HG03575 (cell line): ENCODE measurements around the gene CACNB2.

ENCODE experiments used
- ATAC-seq: cut with Tn5 transposase; IDR thresholded peaks from one replicate; pipeline ENCODE4 v1.9.1; 2021; ENCODE audit not compliant: unreplicated experiment, insufficient number of reproducible peaks, low FRiP score; ENCODE audit errors: extremely low read depth

Gene CACNB2

DNA sequence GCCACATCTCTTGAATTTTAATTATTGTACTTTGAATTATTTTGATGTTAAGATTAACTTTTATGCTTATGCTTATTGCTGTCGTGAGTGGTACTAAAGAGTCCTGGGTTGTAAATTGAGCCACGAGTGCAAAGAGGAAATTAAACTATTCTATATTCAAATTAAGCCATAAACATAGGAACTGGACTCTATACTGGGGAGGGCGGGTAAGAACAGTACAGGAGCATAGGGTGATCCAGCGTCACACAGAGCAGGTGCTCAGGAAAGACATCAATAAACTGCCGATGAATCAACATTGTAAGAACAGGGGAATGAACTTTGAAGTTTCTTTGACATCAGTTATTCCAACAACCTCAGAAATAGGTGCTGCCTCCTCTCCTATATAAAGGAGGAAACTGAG lies 219.6 kb downstream of the CACNB2 start:
- no peak for ATAC-seq

DNA sequence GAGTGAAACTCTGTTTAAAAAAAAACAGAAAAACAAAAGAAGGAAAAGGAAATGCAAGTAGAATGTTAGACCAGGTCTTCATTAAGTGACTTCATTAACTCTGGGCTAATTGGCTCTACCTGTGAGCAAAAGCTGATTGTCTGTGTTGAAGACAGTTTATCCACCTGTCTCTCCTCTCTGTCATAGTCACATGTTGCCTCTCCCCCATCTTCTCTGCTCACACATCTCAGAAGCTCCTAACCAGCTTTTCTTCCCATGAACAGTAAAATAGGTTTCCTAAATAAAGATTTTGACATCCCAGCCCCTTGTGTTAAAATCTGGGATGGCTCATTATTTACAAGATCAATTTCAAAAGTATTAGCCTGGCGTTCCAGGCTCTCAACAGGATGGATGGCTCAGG lies 222.7 kb downstream of the CACNB2 start:
- no peak for ATAC-seq

DNA sequence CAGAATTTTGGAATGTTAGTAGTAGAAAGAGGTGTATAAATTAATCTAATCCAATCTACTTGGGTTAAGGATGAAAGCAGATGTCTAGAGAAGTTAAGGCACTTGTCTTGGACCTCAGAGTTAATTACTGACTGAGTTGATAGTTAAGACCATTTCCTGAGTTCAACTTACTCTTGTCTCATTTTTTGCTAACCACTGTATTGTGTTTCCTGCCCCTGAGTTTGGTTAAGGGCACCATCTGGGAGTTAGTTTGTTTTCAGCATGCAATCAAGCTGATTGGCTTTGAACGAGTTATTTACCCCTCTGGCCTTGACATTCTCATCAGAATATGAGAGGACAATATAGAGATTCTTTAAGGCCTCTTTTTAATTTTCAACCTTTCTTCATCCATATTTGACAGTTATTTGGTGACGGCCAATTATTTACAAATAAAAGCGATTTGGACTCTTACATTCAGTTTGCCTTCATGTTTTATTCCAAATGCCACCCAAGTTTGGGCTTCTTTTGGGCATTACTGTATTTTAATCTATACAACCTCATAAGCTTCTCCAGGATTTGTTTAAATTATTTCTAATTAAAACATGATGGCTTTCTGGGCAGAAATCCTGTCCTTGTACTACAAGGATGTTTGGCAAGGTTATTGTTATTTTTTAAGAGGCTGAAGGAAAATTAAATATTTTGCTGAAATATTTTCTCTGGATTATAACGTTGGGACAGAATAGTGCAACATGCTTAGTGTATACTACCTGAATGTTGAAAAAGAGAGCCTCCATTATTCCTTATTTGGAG lies 225.0 kb downstream of the CACNB2 start:
- ATAC-seq: no peak

DNA sequence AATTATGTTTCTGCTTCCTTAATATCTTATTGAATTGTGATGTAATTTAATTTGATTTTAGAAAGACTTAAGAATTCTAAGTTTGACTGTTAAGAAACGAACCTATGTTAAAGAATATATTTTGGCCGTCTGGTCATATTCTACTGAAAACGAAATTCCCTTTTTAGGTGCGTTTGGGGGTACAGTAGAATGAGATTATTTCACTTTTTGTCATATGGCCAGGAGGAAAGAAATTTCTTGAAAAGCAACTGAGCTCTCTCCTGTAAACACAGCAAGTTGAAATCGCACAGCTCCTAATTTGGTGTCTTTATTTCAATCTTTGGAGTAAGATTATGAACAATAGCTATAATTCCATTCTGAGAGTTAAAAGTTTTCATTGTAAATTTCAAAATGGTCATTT lies 227.6 kb downstream of the CACNB2 start:
- ATAC-seq: no peak

DNA sequence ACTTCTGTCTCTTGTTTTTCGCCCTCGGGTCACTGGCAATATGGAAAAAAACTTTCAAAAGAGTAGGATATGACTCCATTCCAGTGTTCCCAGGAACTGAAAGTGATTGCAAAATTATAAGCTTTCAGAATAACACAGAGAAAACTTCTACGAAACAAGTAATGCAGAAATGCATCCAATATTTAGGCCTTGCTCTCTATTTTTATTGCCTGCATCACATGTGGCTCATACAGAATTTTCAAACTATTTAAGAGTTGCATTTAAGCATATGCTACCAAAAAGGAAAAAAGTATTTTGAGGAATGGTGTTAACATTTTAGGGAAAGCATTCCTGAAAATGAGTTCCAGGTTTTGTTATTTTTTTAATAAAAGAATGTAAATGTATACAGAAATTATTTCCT lies 228.0 kb downstream of the CACNB2 start:
- ATAC-seq: no peak

DNA sequence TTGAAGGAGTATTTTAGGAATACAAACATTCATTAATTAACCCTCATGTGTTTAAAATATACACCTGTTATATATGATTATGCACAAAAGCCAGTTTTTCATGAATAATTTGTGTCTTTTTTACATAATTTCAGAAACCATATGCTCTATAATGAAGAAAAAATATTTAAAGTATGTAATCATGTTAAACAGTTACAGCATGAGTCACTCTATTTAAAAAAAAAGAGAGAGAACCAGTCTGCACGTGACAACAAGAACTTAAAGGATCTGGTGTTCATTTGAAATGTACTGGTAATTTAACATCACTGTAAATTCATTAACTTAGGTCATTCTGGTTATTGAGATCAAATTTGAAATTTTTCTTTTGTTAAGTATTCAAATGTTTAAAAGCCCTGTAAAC lies 228.5 kb downstream of the CACNB2 start:
- no peak for ATAC-seq

DNA sequence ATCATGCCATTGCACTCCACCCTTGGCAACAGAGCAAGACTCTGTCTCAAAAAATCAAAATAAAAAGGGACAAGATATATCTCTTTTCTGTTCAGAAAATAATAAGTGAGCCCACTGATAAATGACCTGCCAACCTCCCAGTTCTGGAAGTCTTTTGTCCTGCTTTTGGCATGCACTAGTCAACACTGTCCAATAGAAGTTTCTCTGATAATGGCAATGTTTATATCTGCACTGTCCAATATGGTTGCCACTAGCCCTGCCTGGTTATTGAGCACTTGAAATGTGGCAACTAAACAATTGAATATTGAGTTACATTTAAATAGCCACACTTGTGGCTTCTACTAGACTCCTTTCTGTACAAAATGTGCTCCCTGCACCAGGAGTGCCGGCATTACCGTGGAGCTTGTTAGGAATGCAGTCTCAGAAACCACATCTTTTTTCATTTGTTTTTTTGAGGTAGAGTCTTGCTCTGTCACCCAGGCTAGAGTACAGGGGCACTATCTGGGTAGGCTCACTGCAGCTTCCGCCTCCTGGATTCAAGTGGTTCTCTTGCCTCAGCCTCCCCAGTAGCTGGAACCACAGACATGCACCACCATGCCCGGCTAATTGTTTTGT lies 229.7 kb downstream of the CACNB2 start:
- ATAC-seq: no peak

DNA sequence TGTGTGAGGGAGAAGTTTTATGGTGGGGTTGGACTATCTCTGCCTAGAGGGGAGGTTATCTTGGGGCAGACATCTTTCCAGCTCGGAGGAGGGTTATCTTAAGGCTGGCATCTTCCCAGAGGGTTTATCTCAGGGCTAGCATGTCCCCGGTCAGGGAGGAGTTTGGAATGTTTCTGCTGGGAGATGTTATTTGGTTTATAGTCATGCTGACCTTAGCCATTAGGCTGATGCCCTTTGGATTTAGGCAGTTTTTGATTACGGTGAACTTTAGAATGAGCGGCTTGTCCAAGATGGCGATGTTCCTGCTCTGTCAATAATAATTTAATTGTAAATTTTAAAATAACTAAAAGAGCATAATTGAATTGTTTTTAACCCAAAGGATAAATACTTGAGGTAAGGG lies 236.4 kb downstream of the CACNB2 start:
- ATAC-seq: no peak

DNA sequence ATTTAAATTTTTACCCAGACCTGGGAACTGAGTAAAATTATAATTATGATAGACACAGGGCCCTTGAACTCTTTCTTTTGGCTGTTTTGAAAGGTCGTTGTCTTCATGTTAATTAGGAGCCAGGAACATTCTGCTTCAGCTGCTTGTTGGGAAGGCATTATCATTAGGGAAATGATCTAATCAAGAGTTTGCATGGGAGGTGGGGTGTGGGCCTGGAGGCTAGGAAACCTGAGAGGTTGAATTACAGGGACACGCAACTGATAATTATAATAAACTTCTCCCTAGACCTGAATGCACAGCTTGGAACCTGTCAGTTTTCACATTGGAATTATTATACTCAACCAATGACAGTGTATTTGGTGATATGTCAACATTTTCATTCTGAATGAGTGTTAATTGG lies 237.7 kb downstream of the CACNB2 start:
- no peak for ATAC-seq

DNA sequence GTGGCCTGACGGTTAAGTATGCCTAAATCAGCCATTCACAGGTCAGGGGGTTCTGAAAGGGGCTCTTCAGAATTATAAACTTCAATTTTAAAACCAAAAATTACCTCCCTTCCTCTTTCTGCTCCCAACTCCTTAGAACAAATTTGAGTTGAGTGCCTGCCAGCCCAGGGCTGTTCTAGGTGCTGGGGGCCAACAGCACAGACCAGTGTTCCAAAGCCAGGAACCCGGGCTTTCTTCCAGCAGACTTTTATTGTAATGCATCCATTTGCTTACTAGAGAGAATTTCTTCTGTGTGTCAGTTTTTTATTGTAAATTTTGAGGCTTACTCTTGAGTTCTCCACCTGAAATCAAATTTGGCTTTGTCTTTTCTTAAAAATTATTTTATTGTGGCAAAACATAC lies 238.5 kb downstream of the CACNB2 start:
- ATAC-seq: no peak

DNA sequence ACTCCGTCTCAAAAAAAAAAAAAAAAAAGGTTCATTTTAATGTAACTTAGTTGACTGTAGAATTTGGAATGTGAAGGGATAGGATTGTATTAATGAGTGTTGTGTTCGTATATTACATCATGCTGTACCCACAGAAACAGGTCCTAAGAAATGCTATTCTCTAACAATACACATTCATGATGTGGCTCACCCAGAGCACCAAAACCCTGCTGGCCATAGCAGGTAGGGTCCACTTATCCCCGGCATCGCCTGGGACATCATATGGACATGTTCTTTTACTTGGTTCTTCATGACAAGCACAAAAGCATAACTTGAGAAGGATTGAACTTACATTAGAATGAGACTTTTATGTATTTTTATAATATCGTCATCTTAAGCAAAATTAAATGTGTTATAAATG lies 241.5 kb downstream of the CACNB2 start:
- ATAC-seq: no peak

DNA sequence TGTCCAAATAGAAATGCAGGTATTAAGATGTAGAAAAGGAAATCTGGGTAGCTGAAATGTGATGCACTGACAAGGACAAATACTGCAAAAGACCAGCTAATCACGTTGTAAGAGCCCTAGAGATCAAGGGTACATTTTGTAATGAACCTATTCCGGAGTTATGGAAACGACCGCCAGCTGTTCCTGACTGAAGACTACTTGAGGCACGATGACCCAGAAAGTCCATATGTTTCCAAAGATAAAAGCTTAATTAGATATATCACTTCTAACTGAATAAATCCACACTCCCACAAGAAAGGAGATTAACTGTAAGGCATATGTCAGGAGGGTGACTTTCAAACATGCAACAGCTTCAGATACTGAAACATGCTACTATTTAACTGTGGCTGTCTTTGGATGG lies 257.7 kb downstream of the CACNB2 start:
- no peak for ATAC-seq

DNA sequence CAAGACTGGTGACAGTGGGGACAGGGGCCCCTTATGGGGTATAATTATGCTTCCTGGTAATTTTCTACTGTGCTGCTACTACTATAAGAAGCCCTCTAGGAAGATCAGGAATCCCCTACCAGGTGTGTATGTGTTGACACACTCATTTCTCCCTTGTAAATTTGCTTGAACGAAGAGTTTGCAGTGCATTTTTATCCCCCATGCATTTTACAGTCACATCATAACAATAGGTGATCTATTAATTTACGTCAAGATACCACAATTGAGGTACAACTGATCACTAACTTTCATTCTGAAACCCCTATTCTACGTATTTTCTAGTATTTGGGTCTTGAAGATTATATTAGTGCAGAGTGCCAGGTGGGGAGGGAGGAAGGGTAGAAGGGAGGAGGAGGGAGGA lies 258.9 kb downstream of the CACNB2 start:
- ATAC-seq: peak; percentile 41

DNA sequence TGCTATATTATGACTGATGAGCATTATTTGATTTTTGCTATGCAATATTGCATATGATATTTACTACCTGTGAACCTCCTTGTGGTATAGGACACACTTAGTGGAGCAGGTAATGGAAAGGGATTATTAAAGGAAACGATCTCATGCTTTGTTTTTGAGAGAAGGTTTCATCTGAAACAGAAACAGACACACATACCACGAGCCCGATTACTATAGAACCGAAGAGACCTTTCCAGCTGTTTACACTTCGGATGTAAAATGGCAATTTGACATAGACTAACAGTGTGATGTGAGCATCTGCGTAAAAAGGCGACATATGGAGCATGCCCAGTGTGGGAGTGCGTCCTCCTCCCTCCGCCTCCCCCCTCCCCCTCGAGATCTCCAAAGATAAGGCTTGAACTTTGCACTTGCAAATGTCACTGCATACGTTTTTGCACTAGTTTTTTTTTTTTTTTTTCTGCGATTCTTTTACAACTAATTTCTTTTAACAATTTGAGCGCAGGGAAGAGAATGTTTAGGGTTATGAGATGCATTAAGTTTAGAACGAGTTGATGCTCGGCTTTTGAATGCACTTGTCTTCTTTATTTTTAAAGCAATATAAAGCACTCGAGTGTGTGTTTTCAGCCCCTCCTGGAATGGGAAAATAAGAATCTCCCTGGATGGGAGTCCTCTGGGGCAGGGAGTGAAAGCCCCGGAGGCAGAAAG lies 260.1 kb downstream of the CACNB2 start:
- no peak for ATAC-seq

DNA sequence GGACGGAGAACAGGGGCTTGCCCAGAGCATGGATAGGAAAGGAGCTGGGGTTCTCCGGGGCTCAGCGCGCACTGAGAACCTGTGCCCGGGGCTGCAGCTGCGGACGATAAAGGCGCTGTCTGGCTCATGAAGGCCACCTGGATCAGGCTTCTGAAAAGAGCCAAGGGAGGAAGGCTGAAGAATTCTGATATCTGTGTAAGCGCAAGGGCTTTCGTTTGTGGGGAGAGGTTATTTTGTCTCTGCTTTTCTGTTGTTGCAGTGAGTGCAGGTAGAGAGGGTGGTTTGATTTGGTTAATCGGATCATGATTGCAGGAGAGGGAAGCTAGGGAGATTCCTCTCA lies 260.7 kb downstream of the CACNB2 start:
- no peak for ATAC-seq

DNA sequence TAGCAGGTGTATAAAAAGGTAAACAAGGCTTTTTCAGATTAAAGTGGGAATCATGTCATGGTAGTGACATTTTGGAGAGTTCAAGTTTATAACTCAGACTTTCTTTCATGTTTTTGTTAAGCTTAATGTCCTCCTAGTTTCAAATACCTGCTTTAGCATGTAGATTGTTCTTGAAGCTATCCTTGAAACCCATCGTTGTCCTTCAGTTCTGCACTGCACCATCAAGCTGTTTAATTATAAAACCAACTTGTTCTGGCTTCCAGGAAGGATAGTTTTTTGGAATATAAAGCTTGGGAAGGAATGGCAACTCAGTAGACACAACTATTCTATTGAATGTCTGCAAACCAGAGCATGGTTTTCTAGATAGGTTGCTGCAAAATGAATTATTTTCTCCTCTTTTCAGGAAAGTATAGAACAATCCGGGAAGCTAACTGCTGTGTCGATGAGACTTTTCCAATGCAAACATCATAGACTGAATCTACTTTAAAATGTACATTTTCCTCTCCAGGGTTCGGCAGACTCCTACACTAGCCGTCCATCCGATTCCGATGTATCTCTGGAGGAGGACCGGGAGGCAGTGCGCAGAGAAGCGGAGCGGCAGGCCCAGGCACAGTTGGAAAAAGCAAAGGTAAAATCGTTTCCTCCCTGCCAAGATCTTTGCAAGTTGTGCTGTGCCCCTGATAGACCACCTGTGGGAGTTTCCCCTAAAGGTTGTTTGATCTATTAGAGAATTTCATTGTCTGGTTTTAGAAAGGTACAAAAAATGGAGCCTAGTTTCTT lies 261.4 kb downstream of the CACNB2 start:
- no peak for ATAC-seq

DNA sequence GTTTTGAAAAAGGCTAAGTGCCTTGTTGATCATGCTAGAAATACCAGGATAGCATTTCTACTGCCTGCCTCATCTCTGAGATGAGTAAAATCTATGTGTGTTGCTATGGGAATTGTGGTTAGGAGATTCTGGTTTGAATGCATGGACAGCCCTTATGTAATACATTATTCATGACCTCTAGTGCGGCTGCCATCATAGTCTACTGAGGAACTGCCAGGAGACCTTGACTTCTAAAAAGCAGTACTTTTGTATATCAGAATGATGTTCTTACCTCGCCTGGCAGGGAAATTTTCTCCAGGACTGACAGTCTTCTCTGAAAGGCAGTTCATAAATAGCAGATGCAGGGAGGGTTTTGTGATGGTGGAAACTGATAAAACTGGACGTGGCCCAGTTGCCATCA lies 262.6 kb downstream of the CACNB2 start:
- ATAC-seq: no peak

DNA sequence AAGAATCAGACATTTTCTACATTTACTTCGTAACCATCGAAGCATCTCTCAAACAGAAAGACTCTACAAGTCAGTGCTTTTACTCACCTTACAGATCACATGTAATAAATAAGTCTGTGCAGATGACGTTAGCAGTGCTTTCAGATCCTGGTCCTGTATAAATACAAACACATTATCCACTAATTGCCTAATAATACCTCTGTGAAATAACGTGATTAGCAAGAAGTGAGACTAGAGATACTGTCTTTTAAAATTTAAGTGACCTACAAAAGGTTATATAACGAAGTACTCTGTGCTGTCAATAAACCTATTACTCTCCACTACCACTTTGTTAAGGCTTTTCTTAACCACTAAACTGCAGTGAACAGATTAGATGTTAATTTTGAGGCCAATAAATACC lies 264.3 kb downstream of the CACNB2 start:
- ATAC-seq: no peak

DNA sequence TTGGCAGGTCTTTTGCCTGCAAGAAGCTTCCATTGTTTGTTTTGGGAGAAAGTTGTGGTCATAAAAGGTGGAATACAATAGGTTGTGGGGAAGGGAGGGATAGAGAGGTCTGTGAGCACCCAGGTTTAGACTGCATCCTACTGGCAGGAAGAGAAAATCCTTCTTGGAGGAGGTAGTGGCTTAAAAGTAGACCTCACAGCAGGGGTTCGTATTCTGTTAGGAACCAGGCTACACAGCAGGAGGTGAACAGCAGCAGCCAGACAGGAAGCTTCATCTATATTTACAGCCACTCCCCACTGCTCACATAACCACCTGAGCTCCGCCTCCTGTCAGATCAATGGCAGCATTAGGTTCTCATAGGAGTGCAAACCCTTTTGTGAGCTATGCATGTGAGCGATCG lies 265.9 kb downstream of the CACNB2 start:
- no peak for ATAC-seq
